H1 (cell line): Measurements from ENCODE around the gene PIGA.

Experiments
- BCL11A ChIP-seq, 2 experiments: IDR thresholded peaks; one replicate each; pipeline ENCODE4 v1.6.1; 2011; ENCODE audit warnings: low read depth in 2 of 2, low read length in 2 of 2, mild to moderate bottlenecking in 2 of 2
- EZH2 ChIP-seq: fragments of 200-600 bp; sonication (generic); IDR thresholded peaks from 2 replicates; pipeline ENCODE4 v1.7.1; 2012; ENCODE audit warnings: low read depth, mild to moderate bottlenecking, moderate library complexity, low read length, inconsistent platforms; ENCODE audit not compliant: severe bottlenecking
- HDAC2 ChIP-seq, 2 experiments: fragments of 300-600 bp in 1 of 2; sonication (generic) in 1 of 2; IDR thresholded peaks; 2 replicates each; pipeline ENCODE4 v1.6.1; 2011 to 2012; ENCODE audit warnings: low read depth in 2 of 2, low read length in 2 of 2, mild to moderate bottlenecking in 2 of 2, moderate library complexity in 2 of 2, borderline replicate concordance in 1 of 2, inconsistent platforms in 1 of 2
- HDAC6 ChIP-seq: IDR thresholded peaks from one replicate; pipeline ENCODE4 v1.7.1; 2012; ENCODE audit warnings: low read depth, mild to moderate bottlenecking, inconsistent platforms, low read length, moderate library complexity
- JUND ChIP-seq: IDR thresholded peaks from 2 replicates; pipeline ENCODE4 v1.6.1; 2011; ENCODE audit warnings: mild to moderate bottlenecking, improper control_type of control experiment, low read length
- KDM1A ChIP-seq: fragments of 200-600, 300-600 bp; sonication (generic); IDR thresholded peaks from 2 replicates; pipeline ENCODE4 v1.7.1; 2016; ENCODE audit warnings: mild to moderate bottlenecking, low read length, borderline replicate concordance
- KDM5A ChIP-seq: fragments of 200-600 bp; IDR thresholded peaks from 2 replicates; pipeline ENCODE4 v1.7.1; 2012; ENCODE audit warnings: mild to moderate bottlenecking, low read length, inconsistent platforms, mixed read lengths
- NRF1 ChIP-seq: IDR thresholded peaks from 2 replicates; pipeline ENCODE4 v1.6.1; 2011; ENCODE audit warnings: mild to moderate bottlenecking, low read depth, low read length, improper control_type of control experiment
- PHF8 ChIP-seq: fragments of 200-600 bp; sonication (generic); conservative IDR thresholded peaks from 2 replicates; pipeline ENCODE4 v1.7.1; 2012; ENCODE audit warnings: low read depth, mild to moderate bottlenecking, inconsistent platforms, low read length, moderate library complexity
- POLR2A ChIP-seq, 2 experiments: IDR thresholded peaks; 1 replicate in 1 of 2; 2 replicates in 1 of 2; pipeline ENCODE4 v1.6.1; 2011; ENCODE audit warnings: low read depth in 2 of 2, low read length in 2 of 2, mild to moderate bottlenecking in 2 of 2; ENCODE audit errors: control extremely low read depth in 1 of 2
- SIN3A ChIP-seq, 2 experiments: IDR thresholded peaks in 1 of 2; conservative IDR thresholded peaks in 1 of 2; 2 replicates each; pipeline ENCODE4 v1.6.1; 2011 to 2012; ENCODE audit warnings: low read length in 2 of 2, improper control_type of control experiment in 1 of 2, low read depth in 1 of 2, mild to moderate bottlenecking in 1 of 2
- TF ChIP-seq, protein P1 (sequence below): IDR thresholded peaks from 2 replicates; pipeline ENCODE4 v1.6.1; 2011; ENCODE audit warnings: low read length, improper control_type of control experiment
- TF ChIP-seq, protein P2 (sequence below), 3 experiments: IDR thresholded peaks; 1 replicate in 2 of 3; 2 replicates in 1 of 3; pipeline versions ENCODE4 v1.5.1 to v1.6.1; 2011; ENCODE audit warnings: low read length in 3 of 3, mild to moderate bottlenecking in 3 of 3, inconsistent platforms in 2 of 3, low read depth in 1 of 3, moderate library complexity in 1 of 3; ENCODE audit not compliant: insufficient read depth in 1 of 3; ENCODE audit errors: control extremely low read depth in 1 of 3

DNA sequence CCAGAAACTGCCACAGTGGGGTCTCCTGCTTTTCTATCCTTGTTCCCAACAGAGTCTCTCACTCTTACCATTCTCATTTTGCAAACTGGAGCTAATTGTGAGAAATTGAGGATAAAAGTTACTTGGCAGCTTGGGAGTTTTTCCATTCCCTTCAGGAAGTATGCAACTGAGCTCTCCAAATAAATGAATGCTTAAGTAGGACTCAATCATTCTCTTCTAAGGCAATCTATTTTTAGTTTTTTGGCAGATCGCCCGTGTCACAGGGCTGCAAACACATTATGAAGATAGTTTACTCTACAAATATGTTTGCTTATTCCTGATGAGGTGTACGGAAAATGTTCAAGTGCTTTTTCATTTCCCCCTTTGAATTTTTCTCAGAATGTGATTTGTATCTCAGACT lies 25.2 kb downstream of the PIGA start:
- TF ChIP-seq EZH2 (no peak), POLR2A (IDR thresholded peaks at IDR 0.05; ENCODE audit: control extremely low read depth in 1 of 2, low read depth in 2 of 2, low read length in 2 of 2) (no peak), SIN3A (conservative IDR thresholded peaks at IDR 0.05 in 1 of 2, IDR thresholded peaks at IDR 0.05 in 1 of 2; ENCODE audit: low read depth in 1 of 2, low read length in 2 of 2) (no peak), KDM5A (no peak), KDM1A (no peak), JUND (no peak), BCL11A (IDR thresholded peaks at IDR 0.05; ENCODE audit: low read depth in 2 of 2, low read length in 2 of 2) (no peak), NRF1 (no peak), HDAC2 (IDR thresholded peaks at IDR 0.05; ENCODE audit: borderline replicate concordance in 1 of 2, low read depth in 2 of 2, low read length in 2 of 2) (no peak), HDAC6 (no peak), PHF8 (no peak)
- TF ChIP-seq, protein P1, sequence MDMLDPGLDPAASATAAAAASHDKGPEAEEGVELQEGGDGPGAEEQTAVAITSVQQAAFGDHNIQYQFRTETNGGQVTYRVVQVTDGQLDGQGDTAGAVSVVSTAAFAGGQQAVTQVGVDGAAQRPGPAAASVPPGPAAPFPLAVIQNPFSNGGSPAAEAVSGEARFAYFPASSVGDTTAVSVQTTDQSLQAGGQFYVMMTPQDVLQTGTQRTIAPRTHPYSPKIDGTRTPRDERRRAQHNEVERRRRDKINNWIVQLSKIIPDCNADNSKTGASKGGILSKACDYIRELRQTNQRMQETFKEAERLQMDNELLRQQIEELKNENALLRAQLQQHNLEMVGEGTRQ = no peak
- TF ChIP-seq, protein P2, sequence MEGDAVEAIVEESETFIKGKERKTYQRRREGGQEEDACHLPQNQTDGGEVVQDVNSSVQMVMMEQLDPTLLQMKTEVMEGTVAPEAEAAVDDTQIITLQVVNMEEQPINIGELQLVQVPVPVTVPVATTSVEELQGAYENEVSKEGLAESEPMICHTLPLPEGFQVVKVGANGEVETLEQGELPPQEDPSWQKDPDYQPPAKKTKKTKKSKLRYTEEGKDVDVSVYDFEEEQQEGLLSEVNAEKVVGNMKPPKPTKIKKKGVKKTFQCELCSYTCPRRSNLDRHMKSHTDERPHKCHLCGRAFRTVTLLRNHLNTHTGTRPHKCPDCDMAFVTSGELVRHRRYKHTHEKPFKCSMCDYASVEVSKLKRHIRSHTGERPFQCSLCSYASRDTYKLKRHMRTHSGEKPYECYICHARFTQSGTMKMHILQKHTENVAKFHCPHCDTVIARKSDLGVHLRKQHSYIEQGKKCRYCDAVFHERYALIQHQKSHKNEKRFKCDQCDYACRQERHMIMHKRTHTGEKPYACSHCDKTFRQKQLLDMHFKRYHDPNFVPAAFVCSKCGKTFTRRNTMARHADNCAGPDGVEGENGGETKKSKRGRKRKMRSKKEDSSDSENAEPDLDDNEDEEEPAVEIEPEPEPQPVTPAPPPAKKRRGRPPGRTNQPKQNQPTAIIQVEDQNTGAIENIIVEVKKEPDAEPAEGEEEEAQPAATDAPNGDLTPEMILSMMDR (IDR thresholded peaks at IDR 0.05; ENCODE audit: control extremely low read depth in 1 of 3, insufficient read depth in 1 of 3, low read depth in 1 of 3, low read length in 3 of 3) = no peak
